Vagina (tissue), 2 donors: ENCODE results near the gene YIPF1. TPM values are rescaled to one million over a fixed set of nuclear protein-coding genes. Genes with fewer than 3 reads are reported as not detected.

Experiments used
- DNase-seq, 2 donors: peaks; one replicate each; pipeline ENCODE4 v3.0.0-alpha.2; 2017; ENCODE audit errors: extremely low spot score in 2 of 2
- H3K27ac ChIP-seq: fragments of 200-600 bp; sonication (generic); one replicate; pipeline ENCODE4 v1.5.1; 2019
- H3K27me3 ChIP-seq: fragments of 200-600 bp; sonication (generic); one replicate; pipeline ENCODE4 v1.5.1; 2019
- H3K36me3 ChIP-seq, 2 donors: fragments of 200-600 bp; sonication (generic); one replicate each; pipeline ENCODE4 v1.5.1; 2017 to 2019
- H3K4me1 ChIP-seq: fragments of 200-600 bp; sonication (generic); one replicate; pipeline ENCODE4 v1.5.1; 2019
- H3K4me3 ChIP-seq, 2 donors: fragments of 200-600 bp; sonication (generic); 1 replicate in 1 of 2; 2 replicates in 1 of 2; pipeline ENCODE4 v1.5.1; 2016 to 2019
- H3K9me3 ChIP-seq: fragments of 200-600 bp; sonication (generic); one replicate; pipeline ENCODE4 v1.5.1; 2019
- POLR2A ChIP-seq, 2 donors: fragments of 450-650 bp; IDR thresholded peaks; one replicate each; pipeline ENCODE4 v1.6.1; 2017; ENCODE audit warnings: antibody characterized with exemption in 2 of 2, mild to moderate bottlenecking in 2 of 2, moderate library complexity in 2 of 2
- POLR2AphosphoS5 ChIP-seq, 2 donors: sonication (generic); formaldehyde crosslinking; IDR thresholded peaks; one replicate each; pipeline ENCODE4 v1.9.0; 2017; ENCODE audit warnings: antibody characterized with exemption in 2 of 2, mild to moderate bottlenecking in 2 of 2, low read depth in 1 of 2; ENCODE audit not compliant: insufficient read depth in 1 of 2
- intact Hi-C: fragments of 100-400 bp; cut with DNase I; formaldehyde crosslinking; loops from one replicate; pipeline ENCODE4 v1.15.1; 2023
- total RNA-seq: library from RNA; depleted of rRNA; stranded (reverse); fragments of >200 nt; gene quantifications from one replicate; pipeline ENCODE4 v1.2.3, GENCODE V29; 2016
- TF ChIP-seq, protein P1 (sequence below), 3 experiments: fragments of 450-650 bp in 2 of 3; fragments of 200-600 bp in 1 of 3; sonication (generic) in 1 of 3; IDR thresholded peaks; one replicate each; pipeline ENCODE4 v1.5.1; 2017 to 2019; ENCODE audit warnings: antibody characterized with exemption in 3 of 3, mild to moderate bottlenecking in 2 of 3, moderate library complexity in 2 of 3

The YIPF1 gene
- total RNA-seq, 1 donor from 2014 or later: 22.1 TPM

DNA sequence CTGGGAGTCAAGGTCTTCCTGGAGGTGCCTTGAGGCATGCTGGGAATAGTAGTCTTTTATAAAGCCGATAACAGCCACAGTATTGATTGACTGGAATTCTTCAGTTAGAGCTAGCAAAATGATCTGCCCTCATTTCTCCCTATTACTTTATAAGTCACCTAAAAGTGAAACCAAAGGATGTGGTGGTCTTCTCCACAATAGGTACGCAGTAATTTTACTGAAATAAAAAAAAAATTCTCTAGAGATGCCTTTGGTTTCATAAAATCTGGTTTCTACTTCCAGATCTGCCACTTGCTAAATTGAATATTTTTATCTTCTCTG is 51.0 kb downstream of the YIPF1 start:
- H3K4me3 ChIP-seq: peak overlapping the region; percentile 70 to 94
- H3K4me1 ChIP-seq: peaks cover 7% of the 10 kb centered on the region
- no peaks in the 10 kb centered on the region for H3K36me3 ChIP-seq
- H3K27me3 ChIP-seq: no peaks in the 10 kb centered on the region
- TF ChIP-seq, protein P1, sequence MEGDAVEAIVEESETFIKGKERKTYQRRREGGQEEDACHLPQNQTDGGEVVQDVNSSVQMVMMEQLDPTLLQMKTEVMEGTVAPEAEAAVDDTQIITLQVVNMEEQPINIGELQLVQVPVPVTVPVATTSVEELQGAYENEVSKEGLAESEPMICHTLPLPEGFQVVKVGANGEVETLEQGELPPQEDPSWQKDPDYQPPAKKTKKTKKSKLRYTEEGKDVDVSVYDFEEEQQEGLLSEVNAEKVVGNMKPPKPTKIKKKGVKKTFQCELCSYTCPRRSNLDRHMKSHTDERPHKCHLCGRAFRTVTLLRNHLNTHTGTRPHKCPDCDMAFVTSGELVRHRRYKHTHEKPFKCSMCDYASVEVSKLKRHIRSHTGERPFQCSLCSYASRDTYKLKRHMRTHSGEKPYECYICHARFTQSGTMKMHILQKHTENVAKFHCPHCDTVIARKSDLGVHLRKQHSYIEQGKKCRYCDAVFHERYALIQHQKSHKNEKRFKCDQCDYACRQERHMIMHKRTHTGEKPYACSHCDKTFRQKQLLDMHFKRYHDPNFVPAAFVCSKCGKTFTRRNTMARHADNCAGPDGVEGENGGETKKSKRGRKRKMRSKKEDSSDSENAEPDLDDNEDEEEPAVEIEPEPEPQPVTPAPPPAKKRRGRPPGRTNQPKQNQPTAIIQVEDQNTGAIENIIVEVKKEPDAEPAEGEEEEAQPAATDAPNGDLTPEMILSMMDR (IDR thresholded peaks at IDR 0.05): no peak
- TF ChIP-seq POLR2A (IDR thresholded peaks at IDR 0.05): no peak
- TF ChIP-seq POLR2AphosphoS5 (IDR thresholded peaks at IDR 0.05; ENCODE audit: insufficient read depth in 1 of 2, low read depth in 1 of 2): no peak
- no peaks in the 10 kb centered on the region for H3K9me3 ChIP-seq
- intact Hi-C loops: no loop called here
- peak overlapping the region; percentile 87 for H3K27ac ChIP-seq
- DNase-seq: no peak

DNA sequence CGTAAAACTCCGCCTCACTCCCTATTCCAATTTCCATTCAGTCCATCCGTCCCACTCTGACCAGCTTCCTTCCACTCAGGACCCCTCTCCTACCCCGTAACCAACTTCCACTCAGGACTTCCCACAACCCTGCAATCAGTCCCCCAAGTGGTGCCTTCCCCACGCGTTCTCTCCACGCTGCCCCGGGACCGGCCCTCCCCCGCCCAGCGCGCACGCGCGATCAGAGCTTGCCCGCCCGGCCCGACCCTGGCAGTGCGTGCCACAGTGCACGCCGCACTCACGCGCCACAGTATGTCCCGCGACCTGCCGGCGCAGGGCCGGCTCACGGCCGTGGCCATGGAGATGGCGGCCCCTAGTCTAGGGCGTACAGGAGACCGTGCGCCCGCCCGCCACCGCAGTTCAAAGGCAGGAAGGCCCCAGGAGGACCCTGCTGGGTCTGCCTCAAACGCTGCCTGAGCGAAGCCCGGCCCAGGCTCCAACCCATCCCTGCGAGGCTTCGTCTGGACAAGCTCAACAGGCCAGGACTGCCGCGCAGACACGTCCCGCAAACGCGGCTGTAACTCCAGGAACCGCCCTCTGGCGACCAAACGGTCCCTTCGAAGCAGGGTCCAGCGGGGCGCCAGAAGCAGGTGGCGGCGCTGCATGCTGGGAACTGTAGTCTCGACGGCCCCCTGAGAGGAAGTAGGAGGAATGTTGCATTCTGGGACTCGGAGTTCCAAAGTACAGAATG is 51.5 kb downstream of the YIPF1 start, which contains the start of gene NDC1:
Gene NDC1, minus strand, starts transcription at position 373 of the 730 bp plus-strand sequence. Its CDS starts 35 bp downstream, at position 338.
- Histone ChIP-seq H3K9me3 (no peaks in the 10 kb centered on the region), H3K27ac (peak within 1 kb of the TSS; percentile 87), H3K27me3 (no peaks in the 10 kb centered on the region), H3K4me3 (peak within 1 kb of the TSS; percentile 70 to 94), H3K4me1 (peaks cover 7% of the 10 kb centered on the region), H3K36me3 (no peaks in the 10 kb centered on the region)
- TF ChIP-seq, protein P1 (IDR thresholded peaks at IDR 0.05): no peak
- TF ChIP-seq POLR2AphosphoS5 (IDR thresholded peaks at IDR 0.05; ENCODE audit: insufficient read depth in 1 of 2, low read depth in 1 of 2): peak; percentile 92 to 99
- TF ChIP-seq POLR2A (IDR thresholded peaks at IDR 0.05): no peak
- DNase-seq: peak; percentile 91 to 96
- intact Hi-C loops: no loop called here

DNA sequence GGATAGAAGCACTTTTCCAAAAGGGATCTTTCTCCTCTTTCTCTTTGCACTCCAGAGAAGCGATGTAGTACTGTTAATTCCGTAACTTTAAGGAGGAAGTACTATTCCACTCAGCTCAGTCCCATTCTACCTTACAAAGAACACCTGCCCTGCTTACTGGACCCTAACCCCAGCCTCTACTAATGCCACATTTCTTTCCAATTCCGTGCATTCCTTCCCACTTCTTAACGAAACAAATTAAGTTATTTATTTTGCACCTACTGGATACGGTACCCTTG is 52.0 kb downstream of the YIPF1 start:
- intact Hi-C loops: no loop called here
- Histone ChIP-seq H3K4me3 (peak overlapping the region; percentile 70 to 94), H3K27me3 (no peaks in the 10 kb centered on the region), H3K36me3 (no peaks in the 10 kb centered on the region), H3K4me1 (peaks cover 7% of the 10 kb centered on the region), H3K27ac (peak overlapping the region; percentile 87), H3K9me3 (no peaks in the 10 kb centered on the region)
- TF ChIP-seq POLR2A (IDR thresholded peaks at IDR 0.05) (no peak), POLR2AphosphoS5 (IDR thresholded peaks at IDR 0.05; ENCODE audit: insufficient read depth in 1 of 2, low read depth in 1 of 2) (no peak)
- TF ChIP-seq, protein P1 (IDR thresholded peaks at IDR 0.05): no peak
- no peak for DNase-seq

DNA sequence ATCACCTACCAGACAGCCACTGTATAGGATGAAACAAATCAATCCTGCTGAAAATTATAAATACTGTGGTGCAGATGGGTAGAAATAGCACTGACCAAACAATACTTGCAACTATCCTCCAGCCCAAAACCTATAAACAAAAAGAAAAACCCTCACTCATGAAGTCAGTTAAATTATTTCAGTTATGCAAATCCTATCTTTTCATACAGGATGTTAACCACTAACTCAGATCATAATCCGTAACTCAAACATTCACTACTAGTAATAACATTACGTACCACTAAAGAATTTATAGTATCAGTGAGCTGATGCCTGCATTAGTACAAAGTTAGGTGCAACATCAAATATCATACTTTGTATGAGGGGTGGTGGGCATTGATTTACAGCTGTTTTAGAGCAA is 54.1 kb downstream of the YIPF1 start:
- intact Hi-C loops: no loop called here

DNA sequence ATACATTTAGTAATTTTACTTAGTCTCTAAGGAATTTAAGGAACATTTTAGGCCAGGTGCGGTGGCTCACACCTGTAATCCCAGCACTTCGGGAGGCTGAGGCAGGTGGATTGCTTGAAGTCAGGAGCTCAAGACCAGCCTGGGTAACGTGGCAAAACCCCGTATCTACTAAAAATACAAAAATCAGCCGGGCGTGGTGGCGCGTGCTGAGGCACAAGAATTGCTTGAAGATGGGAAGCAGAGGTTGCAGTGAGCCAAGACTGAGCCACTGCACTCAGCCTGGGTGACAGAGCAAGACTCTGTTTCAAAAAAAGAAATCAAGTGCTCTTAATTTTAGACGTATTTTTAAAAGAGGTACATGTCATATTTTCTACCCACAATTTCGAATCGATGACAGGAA is 54.8 kb downstream of the YIPF1 start:
- Histone ChIP-seq H3K9me3 (no peaks in the 10 kb centered on the region), H3K27me3 (no peaks in the 10 kb centered on the region), H3K27ac (no peak overlapping the region), H3K4me1 (peaks cover 7% of the 10 kb centered on the region), H3K4me3 (no peak overlapping the region), H3K36me3 (no peaks in the 10 kb centered on the region)
- no peak for TF ChIP-seq POLR2AphosphoS5 (IDR thresholded peaks at IDR 0.05; ENCODE audit: insufficient read depth in 1 of 2, low read depth in 1 of 2)
- TF ChIP-seq, protein P1 (IDR thresholded peaks at IDR 0.05): no peak
- TF ChIP-seq POLR2A (IDR thresholded peaks at IDR 0.05): no peak
- no peak for DNase-seq
- intact Hi-C loops: no loop called here

More for the DNA sequence above, 54.1 kb downstream of the YIPF1 start:
- Histone ChIP-seq H3K27me3 (no peaks in the 10 kb centered on the region), H3K4me3 (no peak overlapping the region), H3K9me3 (no peaks in the 10 kb centered on the region), H3K4me1 (peaks cover 7% of the 10 kb centered on the region), H3K27ac (no peak overlapping the region), H3K36me3 (no peaks in the 10 kb centered on the region)
- DNase-seq: no peak
- TF ChIP-seq POLR2AphosphoS5 (IDR thresholded peaks at IDR 0.05; ENCODE audit: insufficient read depth in 1 of 2, low read depth in 1 of 2) (no peak), POLR2A (IDR thresholded peaks at IDR 0.05) (no peak)
- TF ChIP-seq, protein P1 (IDR thresholded peaks at IDR 0.05): no peak
